ENCODE measurements around the gene RCBTB1.

GRCh38 chr13:49503951-49504350 lies 81.4 kb downstream of the RCBTB1 start:
- TF ChIP-seq CTCF (IDR thresholded peaks at IDR 0.05; ENCODE audit: poor library complexity, severe bottlenecking) (no peak), RAD21 (conservative IDR thresholded peaks at IDR 0.05) (no peak), REST (IDR thresholded peaks at IDR 0.05; ENCODE audit: borderline replicate concordance) (no peak)

All from neural cell (in vitro differentiated cells).